GF-D8 (cell line): ENCODE results near the gene NPAS1.
"Not testable (repeated sequence)": the region's sequence is repeated elsewhere in the genome, so short reads cannot be mapped to it uniquely, and the experiment has no call there.

Experiments
- DNase-seq: peaks from one replicate; lab custom pipeline; 2025; lab: John Stamatoyannopoulos, UW

The NPAS1 gene

DNA sequence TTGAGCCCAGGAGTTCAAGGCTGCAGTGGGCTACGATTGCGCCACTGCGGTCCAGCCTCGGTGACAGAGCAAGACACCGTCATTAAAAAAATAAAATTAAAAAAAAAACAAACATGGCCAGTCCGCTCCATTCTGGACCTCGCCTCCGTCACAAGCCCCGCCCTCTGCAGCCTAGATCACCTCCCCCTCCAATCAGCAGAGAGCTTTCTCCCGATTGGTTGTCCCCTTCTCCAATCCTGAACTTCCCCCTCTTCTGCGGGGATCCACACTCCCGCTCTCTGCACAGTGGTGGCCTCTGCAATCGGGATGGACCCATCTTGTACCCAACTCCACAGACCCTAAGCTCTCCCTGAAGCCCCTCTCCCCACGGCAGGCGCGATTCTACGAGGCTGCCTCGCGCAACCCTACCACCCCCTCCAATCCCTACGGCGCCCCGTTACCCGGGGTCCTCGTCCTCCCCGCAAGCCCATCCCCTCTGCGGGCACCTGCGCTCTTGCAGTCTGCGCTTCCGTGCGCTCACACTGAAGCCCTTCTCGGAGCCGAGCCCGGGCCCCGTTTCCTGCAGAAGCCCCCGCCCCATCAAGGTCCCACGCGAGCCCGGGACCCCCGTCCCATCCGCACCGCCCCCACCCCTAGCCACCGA, 28.2 kb downstream of the NPAS1 start:
- peak; percentile 75 for DNase-seq

DNA sequence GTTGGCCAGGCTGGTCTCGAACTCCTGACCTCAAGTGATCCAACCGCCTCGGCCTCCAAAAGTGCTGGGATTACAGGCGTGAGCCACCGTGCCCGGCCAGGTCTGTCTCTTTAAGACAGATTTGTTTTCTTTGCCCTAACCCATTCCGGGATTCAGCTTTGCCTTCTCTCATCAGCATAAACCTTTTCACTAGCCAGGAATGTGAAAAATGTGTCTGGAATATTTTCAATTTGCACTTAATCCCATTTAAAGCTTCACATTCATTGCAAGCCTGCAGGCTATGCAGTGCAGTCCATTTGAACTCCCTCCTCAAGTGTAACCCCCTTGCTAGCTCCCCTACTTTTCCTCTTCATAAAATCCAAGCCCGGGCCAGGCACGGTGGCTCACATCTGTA, 29.7 kb downstream of the NPAS1 start:
- DNase-seq = no peak

DNA sequence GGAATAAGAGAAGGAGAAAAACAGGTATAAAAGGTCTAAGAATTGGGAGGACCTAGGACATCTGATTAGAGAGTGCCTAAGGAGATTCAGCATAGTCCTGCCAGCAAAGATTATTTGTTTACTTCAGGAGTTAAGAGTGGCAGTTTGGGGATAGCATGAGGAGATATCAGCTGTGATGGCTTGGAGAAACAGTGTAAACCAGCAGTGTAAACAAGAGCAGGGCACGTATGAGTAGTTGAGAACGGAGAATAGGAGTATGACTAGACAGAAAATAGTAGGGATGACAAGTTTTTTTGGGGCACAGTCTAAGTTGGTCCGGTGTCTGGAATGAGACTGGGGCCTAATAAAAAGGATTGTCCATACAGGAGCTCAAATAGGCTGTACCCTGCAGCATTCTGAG, 30.9 kb downstream of the NPAS1 start:
- not testable (repeated sequence) for DNase-seq

DNA sequence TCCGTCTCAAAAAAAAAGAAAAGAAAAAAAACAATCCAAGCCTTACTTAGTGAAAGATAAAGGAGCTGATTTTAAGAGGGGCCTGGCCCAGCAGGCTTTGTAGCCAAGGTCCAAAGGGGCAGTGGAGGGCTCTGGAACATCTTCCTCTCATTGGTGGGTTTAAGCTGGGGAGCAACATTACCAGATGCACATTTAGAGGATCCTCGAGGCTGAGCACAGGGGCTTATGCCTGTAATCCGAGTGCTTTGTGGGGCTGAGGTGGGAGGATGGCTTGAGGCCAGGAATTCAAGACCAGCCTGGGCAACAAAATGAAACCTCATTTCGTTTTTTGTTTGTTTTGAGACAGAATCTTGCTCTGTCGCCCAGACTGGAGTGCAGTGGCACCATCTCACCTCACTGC, 36.8 kb downstream of the NPAS1 start:
- no peak for DNase-seq

DNA sequence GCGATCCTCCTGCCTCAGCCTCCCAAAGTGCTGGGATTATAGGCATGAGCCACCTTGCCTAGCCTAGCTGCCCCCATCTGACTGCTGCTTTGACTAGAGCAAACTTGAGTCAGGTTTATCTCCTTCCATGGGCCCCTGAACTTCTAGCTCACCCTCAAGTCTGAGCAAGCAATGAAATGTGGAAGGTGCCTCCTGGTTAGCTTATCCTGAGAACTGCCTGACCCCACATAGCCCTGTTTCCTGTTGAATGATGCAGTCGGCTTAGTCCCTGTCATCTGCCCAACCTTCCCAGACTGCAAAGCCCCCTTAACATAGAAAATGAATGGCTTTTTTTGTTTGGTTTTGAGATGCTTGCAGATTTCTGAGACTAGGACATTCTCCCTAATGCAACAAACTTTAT, 37.7 kb downstream of the NPAS1 start:
- DNase-seq = no peak

DNA sequence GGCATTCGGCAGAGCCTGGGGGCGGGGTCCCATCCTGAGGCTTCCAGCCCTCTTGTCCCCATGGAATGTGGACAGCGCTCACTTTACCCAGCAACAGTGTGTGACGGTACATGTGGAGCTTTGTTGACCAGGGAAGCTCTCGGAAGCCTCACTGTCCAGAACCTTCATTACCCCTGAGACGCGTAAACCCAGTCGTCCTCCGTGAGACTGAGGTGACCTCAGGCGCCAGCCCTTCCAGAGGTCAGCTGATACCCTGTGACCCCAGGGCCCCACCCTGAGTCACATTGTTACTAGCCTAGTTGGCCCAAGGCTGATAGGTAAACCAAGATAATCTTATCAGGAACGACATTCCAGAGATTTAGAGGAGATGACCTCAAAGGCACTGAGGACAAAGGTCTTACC, 39.0 kb downstream of the NPAS1 start:
- no peak for DNase-seq

DNA sequence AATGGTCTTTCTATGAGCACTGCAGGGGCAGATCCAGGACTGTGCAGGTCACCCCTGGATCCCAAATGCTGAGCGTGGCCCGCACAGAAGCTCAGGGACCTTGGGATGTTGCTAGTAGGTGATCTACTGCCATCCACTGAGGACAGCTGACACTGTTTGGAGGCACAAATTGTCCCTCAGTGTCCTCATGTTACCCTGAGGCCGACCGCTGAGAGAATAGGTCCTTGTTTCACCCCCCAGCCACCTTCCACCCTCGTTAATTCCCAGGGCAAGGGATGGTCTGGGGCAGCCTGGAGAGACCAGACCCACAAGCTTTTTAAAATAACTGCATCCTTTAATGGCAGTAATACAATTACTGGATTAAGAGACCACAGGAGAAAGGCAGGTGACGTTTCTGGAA, 44.2 kb downstream of the NPAS1 start:
- no peak for DNase-seq

DNA sequence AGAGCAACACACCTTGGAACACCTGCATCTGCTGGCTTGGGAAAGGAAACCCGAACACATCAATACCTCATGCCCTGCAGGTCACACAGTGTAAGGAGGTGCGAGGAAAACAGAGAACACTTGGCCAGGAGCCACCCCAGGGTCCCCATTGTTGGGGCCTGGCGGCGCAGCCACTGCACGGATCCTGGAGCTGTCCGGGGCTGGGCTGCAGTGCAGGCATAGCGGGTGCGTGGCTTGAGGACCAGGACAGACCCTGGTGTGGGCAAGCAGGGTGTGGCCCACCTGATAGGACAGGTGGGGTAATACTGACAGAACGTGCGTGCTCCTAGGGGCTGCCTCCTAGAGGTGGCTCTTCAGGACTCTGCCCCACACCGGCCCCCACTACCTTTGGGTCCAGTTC, 45.6 kb downstream of the NPAS1 start:
- DNase-seq = no peak

DNA sequence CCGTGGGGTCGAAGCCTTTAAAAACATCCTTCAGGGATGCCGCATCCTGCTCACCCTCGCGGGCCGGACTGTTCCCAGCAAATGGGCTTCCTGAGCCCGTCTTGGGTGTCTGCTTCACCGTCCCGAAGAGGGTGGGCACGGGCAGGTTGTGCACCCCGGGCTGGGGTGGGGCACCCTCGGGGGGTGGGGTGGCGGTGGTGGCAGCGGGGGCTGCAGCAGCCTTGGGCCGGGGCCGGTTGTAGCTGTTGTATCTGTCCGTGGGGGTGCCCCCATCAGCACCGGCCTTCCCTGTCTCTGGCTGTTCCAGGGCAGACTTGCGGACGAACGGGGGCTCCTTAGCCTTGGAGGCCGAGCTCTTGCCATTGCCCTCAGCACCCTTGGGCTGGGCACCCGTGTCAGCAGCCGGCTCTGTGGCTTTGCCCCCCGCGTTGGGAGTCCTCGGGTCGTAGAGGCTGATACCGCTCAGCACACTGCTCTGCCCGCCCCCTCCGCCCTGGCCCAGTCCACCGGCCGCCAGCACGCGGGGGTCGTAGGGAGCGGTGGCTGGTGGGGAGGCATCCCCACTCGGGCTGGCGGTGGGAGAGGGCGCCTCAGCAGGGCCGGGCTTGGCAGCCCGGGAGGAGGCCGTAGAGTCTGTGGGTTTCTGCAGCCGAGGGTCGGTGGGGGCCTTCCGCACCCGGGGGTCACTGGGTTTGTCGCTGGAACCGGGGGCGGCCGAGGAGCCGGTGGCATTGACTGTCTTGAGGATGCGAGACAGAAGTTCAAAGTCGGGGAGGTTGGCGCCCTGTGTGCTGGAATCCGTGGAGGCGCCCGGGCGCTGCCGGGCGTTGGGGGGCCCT, 47.0 kb downstream of the NPAS1 start:
- no peak for DNase-seq

DNA sequence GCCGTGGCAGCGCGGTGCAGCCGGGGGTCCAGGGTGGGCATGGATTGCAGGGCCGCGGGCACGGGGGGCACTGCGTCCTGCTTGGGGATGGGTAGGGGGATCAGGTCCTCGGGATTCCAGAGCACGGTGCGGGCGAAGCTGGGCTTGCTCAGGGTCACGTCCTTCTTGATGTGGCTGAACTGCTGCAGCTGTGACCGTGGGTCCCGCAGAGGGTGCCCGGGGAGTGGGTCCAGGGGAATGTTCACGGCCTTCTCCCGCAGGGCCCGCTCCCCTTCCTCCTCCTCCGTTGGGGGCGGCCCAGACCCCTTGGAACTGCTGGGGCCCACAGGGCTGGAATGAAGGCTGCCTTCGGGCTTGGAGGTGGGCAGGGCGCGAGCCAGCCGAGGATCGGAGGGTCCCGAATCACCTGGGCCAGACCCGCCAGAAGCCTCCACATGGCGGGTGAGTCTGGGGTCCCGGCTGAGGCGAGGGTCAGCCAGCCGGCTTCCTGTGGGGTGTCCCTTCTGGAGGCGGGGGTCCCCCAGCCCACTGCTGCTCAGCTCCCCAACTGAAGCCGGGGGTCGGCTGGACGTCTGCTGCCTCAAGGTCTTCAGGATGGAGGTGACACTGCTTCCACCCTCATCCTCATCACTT, 47.7 kb downstream of the NPAS1 start:
- no peak for DNase-seq

DNA sequence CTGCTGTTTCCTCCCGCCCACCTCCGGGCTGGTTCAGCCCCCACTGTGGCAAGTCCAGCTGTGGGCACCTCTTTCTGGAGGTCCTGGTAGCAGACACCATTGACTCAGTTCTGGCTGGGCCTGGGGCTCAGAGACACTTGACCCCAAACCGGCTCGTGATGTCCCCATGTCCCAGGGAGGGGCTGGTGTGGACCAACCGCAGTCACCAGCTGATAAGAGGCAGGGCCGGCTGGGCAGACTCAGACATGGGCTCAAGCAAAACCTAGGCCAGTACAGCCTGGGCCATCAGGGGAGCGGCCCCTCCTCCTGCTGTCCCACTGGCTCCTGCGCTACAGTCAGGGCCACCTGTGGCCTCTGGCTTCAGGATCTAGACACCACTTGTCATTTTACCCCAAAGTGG, 48.6 kb downstream of the NPAS1 start:
- no peak for DNase-seq

DNA sequence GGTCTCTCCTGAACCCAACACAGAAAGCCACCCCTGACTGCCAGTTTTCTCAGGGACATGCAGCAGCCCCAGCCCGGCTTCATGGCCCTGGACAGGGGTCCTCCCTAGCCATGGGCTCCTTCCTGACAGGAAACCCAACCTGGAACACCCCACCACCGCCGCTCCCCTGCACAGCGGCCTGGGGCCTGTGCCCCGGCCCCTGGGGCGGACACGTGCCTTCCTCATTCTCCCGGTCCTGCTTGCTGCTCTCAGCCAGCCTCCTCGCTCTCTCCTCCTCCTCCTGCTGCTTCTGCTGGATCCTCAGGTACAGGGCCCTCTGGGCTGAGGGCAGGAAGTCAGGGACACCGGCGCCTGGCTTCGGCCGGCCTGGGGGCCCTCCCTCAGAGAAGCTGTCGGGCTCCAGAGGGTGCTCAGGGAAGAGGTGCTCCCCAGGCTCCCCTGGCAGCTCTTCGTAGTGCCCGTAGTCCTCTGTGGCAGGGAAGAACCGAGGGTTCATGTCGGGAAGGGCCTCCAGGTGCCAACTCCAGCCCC, 49.3 kb downstream of the NPAS1 start:
- DNase-seq = no peak

DNA sequence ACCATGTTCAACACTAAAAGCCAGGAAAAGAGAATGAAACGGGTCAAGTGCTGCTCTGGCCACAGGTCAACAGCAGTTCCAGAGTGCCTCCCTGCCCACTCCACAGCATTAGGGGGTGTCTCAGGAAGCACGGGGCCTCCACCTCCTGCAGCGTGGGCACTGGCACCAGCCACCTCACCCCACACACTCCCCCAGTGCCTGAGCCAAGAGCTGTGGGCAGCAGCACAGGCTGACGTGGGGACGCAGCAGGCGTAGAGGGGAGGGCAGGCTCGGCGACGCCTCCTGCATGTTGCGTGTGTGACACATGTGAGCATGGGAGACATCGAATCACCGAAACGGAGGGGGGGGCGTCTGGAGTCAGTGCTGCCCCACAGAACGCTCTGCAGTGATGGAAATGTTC, 50.2 kb downstream of the NPAS1 start:
- no peak for DNase-seq

DNA sequence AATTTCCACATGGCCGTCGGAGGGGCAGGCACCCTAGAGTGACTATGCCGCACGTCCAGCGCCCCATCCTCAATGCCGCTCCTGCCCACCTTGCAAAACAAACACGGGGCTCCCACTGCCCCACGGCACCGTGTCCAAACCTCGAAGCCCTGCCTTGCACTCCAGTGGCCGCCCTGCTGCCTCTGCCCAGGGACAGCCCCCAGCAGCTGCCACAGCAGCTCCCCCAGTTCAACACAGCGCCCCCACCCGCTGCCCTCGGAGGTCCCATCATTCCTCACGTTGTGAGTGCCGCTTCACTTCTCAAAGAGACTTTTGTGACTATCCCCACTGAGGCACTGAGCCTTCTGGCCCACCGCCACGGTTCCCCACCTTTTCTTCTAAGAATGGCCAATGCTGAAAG, 51.1 kb downstream of the NPAS1 start:
- no peak for DNase-seq

DNA sequence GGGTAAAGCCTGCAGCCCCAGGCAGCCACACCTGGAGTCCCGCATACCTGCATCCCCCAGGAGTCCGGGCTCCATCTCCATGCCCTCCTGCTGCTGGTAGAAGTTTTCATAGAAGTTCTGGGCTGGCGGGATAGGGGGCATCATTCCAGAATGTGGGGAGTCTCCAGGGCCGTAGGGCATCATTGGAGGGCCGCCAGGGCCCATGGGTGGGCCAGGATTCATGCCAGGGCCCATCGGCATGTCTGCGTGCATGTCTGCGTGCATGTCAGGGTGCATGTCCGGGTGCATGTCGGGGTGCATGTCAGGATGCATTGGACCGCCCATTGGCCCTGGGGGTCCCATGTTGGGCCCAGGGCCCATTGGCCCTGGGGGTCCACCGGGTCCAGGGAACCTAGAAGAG, 52.1 kb downstream of the NPAS1 start:
- no peak for DNase-seq

DNA sequence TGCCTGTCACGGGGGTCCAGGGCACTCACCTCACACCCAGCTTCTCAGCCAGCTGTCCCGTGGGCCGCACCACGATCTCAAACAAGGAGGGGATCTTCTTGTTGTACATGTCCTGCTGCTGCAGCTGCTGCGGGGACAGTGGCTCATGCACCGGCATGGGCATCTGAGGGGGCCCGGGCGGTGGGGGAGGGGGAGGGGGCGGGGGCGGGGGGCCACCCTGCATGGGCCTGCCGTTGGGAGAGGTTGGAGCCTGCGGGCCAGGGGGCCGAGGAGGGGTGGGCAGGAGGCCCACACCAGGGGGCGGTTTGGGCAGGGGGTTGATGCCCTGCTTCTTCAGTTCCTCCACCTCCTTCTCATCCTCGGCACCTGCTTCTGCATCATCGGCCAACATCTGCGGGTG, 52.7 kb downstream of the NPAS1 start:
- DNase-seq = no peak

DNA sequence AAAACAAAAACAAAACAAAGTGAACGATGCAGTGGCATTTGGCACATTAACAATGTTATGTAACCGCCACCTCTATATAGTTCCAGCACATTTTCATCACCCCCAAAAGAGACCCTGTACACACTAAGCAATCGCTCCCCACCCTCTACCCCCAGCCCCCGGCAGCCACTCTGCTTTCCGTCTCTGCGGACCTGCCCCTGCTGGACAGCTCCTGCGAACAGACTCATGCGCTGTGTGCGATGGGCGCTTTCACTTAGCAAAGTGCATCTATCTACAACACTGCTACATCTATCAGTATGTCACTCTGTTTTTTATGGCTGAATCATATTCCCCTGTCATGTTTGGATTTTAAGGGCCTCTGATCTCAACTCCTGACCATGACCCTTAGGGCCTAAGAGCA, 53.9 kb downstream of the NPAS1 start:
- no peak for DNase-seq

DNA sequence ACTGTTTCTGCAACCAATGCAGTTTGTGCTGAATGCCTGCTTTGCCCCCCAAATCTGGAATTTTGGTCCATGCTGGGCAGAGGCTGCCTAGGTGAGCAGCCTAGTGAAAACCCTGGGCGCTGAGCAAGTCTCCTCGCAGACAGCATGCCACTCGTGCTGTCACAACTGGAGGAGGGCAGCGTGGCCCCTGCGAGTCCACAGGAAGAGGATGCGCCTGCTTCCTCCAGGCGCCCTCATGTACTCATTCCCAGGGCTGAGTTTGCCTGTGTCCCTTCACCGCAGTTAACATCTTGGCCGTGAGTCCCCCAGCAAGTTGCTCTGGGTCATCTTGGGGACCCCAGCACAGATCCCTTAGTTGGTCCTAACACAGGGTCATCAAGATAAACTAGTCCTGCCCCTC, 55.0 kb downstream of the NPAS1 start:
- DNase-seq = no peak

DNA sequence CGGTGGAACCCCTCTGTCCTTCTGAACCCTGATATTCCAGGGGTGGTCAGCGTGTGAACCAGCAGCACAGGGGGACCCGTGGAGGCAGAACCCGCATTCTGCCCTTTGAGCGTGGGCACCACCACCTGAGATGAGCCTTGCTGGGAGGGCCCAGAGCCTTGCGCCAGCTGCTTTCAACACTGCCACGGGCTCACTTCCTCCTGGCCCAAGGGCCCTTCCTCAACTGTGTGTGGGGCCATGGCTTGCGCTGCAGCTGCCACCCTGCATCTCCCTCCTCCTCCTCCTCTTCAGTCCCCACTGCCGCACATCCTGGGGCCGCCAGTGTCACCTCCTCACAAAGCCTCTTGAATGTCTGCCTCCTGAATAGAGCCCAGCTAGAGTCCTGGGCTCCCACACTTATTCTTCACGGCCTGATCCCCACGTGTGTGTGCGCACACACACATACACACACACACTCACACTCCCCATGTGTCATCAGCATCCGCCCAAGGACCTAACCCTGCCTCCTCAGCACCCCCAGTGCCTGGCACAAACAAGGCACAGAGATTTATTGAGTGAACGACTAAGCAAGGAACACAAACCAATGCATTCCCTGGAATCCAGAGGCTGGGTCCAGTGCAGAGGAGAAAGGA, 55.7 kb downstream of the NPAS1 start:
- peak; percentile 59 for DNase-seq

DNA sequence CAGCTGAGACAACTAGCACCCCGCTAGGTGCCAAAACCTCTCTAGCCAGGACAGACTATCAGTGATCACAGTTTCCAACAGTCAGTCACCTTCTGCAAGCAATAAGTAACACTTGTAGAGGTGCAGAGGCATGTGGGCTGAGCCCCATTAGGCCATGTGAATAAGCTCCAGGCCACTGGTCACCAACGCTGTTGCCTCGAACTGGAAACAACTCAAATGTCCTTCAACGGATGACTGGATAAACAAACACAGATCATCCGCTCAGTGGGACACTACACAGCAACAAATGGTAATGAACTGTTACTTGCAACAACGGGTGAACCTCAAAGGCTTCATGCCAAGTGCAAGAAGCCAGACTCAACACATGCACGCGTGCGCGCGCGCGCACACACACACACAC, 56.3 kb downstream of the NPAS1 start:
- DNase-seq = no peak

DNA sequence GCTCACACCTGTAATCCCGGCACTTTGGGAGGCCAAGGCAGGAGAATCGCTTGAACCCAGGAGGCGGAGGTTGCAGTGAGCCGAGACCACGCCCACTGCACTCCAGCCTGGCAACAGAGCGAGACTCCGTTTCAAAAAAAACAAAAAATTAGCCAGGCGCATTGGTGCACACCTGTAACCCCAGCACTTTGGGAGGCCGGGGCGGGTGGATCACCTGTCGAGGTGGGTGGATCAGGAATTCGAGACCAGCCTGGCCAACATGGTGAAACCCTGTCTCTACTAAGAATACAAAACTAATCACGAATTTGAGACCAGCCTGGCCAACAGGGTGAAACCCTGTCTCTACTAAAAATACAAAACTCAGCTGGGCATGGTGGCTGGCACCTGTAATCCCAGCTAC, 58.7 kb downstream of the NPAS1 start:
- not testable (repeated sequence) for DNase-seq

DNA sequence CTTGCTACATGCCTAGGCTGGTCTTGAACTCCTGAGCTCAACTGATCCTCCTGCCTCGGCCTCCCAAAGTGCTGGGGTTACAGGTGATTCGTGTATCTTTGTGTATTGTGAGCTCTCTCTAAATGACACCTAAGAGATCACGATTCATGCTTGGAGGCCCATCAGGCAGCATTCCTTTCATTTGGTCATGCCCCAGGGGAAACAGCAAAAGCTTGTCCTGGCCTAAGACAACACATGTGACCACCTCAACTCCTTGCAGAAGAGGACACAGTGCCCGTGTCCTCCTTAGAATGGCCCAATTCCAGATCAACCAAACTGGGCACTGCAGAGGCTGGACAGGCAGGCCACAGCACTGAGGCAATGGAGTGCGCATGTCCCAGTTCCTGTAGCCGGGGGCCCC, 61.5 kb downstream of the NPAS1 start:
- no peak for DNase-seq

DNA sequence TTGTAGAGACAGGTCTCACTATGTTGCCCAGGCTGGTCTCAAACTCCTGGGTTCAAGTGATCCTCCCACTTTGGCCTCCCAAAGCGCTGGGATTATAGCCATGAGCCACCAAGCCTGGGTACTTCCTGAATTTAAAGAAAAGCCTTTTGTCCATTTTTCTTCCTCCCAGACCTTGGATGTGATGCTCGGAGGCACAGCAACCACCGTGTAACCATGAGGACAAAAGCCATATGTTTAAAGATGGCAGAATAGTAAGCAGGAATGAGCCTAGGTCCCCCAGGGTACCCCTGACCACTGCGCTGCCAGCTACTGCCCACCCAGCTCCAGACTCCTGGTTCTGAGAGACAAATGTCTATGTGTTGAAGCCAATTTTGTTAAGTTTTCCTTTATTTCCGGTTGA, 62.9 kb downstream of the NPAS1 start:
- no peak for DNase-seq
